Measurements from ENCODE around the gene ACTC1.

Gene ACTC1

DNA sequence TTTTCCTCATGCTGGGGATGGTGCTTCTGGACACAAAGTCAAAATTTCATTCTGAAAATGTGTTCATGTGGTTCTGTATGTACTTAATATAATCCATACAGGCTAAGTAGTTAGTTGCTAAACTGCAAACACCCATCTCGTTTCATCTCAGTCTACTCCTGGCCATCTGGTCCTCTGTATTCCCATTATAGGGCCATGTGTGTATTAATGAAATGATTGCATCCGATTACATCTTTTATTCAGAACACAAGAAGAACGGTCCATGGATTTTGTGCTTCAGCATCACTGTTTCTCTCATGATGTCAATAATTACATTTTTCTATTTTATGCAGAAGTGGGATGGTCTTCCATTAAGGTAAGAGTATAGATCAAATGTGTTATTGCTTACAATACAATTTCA is 34.4 kb downstream of the ACTC1 start:
- Histone ChIP-seq H2BK15ac (ENCODE audit: low read depth, poor library complexity, severe bottlenecking) (no peak overlapping the region), H3K36me3 (ENCODE audit: control insufficient read depth in 1 of 2, insufficient read depth in 2 of 2, low read depth in 1 of 2, low read length in 2 of 2) (no peaks in the 10 kb centered on the region), H2AK5ac (ENCODE audit: low read length, severe bottlenecking) (no peak overlapping the region), H2BK120ac (ENCODE audit: low read depth, low read length) (no peak overlapping the region), H3K14ac (ENCODE audit: low read length in 2 of 2) (no peak overlapping the region), H2BK5ac (ENCODE audit: low read depth, low read length, poor library complexity, severe bottlenecking) (no peak overlapping the region), H3K4me2 (ENCODE audit: low read length, poor library complexity, severe bottlenecking) (no peak overlapping the region), H4K8ac (ENCODE audit: low read length) (no peak overlapping the region), H2AFZ (ENCODE audit: low read depth, low read length) (no peak overlapping the region), H3K4me1 (ENCODE audit: control insufficient read depth, insufficient read depth, low read depth, low read length) (no peaks in the 10 kb centered on the region), H3K4me3 (ENCODE audit: insufficient read depth in 1 of 2, low read depth in 1 of 2, low read length in 2 of 2) (no peak overlapping the region), H3K9ac (ENCODE audit: low read length) (no peak overlapping the region), H3K27me3 (ENCODE audit: control insufficient read depth in 1 of 2, insufficient read depth in 1 of 2, low read length in 2 of 2) (peaks cover 30 to 48% of the 10 kb centered on the region in 2 experiments), H3K27ac (ENCODE audit: low read length, poor library complexity, severe bottlenecking) (no peak overlapping the region), H4K91ac (ENCODE audit: low read length) (no peak overlapping the region), H2BK12ac (ENCODE audit: low read length in 2 of 2) (no peak overlapping the region), H3K79me1 (replicated peaks; ENCODE audit: low read length, poor library complexity, severe bottlenecking) (no peaks in the 10 kb centered on the region), H3K23ac (ENCODE audit: low read length in 2 of 2) (no peak overlapping the region), H3K9me3 (ENCODE audit: control insufficient read depth, low read length) (no peaks in the 10 kb centered on the region), H3K18ac (ENCODE audit: low read depth in 1 of 2, low read length in 2 of 2) (no peak overlapping the region), H3K4ac (ENCODE audit: low read depth in 1 of 2, low read length in 2 of 2) (no peak overlapping the region)
- DNase-seq, result no peak
- WGBS, result no CpG with 5 or more reads among the region's 3 CpGs

DNA sequence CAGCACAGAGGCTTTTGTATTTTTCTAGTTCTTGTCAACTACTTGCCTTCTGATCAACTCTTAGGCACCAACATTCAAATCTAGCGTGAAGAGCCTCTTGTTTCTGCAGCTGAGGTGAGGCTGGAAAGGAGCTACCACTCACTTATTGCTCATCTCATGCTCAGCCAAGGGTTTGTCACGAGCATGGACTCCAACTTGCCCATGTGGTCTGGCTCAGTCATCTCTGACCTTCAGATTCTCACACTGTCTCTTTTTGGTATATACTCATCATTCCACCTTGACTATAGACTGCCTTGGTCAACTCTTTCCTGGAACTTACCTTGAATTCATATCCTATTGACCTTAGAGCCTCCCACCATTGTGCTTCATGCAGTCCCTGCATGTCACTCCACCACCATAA is 35.4 kb downstream of the ACTC1 start:
- Histone ChIP-seq H3K9ac (ENCODE audit: low read length) (no peak overlapping the region), H3K4ac (ENCODE audit: low read depth in 1 of 2, low read length in 2 of 2) (no peak overlapping the region), H3K4me3 (ENCODE audit: insufficient read depth in 1 of 2, low read depth in 1 of 2, low read length in 2 of 2) (no peak overlapping the region), H2BK15ac (ENCODE audit: low read depth, poor library complexity, severe bottlenecking) (no peak overlapping the region), H3K27me3 (ENCODE audit: control insufficient read depth in 1 of 2, insufficient read depth in 1 of 2, low read length in 2 of 2) (peaks cover 39 to 58% of the 10 kb centered on the region in 2 experiments), H3K23ac (ENCODE audit: low read length in 2 of 2) (no peak overlapping the region), H3K79me1 (replicated peaks; ENCODE audit: low read length, poor library complexity, severe bottlenecking) (no peaks in the 10 kb centered on the region), H3K18ac (ENCODE audit: low read depth in 1 of 2, low read length in 2 of 2) (no peak overlapping the region), H2AFZ (ENCODE audit: low read depth, low read length) (no peak overlapping the region), H2BK12ac (ENCODE audit: low read length in 2 of 2) (no peak overlapping the region), H3K27ac (ENCODE audit: low read length, poor library complexity, severe bottlenecking) (no peak overlapping the region), H2BK120ac (ENCODE audit: low read depth, low read length) (no peak overlapping the region), H3K4me1 (ENCODE audit: control insufficient read depth, insufficient read depth, low read depth, low read length) (peaks cover 2% of the 10 kb centered on the region), H4K8ac (ENCODE audit: low read length) (no peak overlapping the region), H2AK5ac (ENCODE audit: low read length, severe bottlenecking) (no peak overlapping the region), H3K9me3 (ENCODE audit: control insufficient read depth, low read length) (no peaks in the 10 kb centered on the region), H2BK5ac (ENCODE audit: low read depth, low read length, poor library complexity, severe bottlenecking) (no peak overlapping the region), H3K14ac (ENCODE audit: low read length in 2 of 2) (no peak overlapping the region), H4K91ac (ENCODE audit: low read length) (no peak overlapping the region), H3K4me2 (ENCODE audit: low read length, poor library complexity, severe bottlenecking) (no peak overlapping the region), H3K36me3 (ENCODE audit: control insufficient read depth in 1 of 2, insufficient read depth in 2 of 2, low read depth in 1 of 2, low read length in 2 of 2) (no peaks in the 10 kb centered on the region)
- 58% methylated on average over 2 of the region's 2 CpGs for WGBS
- DNase-seq, result no peak

DNA sequence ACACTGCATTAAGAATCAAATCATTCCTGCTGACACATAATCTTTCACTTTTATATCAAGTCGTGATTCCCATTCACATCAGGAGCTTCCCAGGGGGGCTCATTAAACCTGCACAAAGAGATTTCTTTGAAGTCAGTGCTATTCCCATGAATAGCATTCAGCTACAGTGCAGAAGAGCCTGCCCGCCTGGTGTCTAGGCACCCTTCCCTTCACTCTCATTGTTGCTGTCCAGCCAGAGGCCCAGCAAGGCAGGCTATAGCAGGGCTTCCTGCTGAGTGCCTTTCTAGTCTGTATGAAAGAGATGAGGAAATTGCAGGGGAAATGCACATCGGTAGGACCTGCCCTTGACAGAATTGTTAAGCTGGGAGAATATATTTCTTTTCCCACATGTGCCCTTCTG is 36.0 kb downstream of the ACTC1 start:
- Histone ChIP-seq H2BK15ac (ENCODE audit: low read depth, poor library complexity, severe bottlenecking) (no peak overlapping the region), H3K79me1 (replicated peaks; ENCODE audit: low read length, poor library complexity, severe bottlenecking) (no peaks in the 10 kb centered on the region), H4K91ac (ENCODE audit: low read length) (no peak overlapping the region)

DNA sequence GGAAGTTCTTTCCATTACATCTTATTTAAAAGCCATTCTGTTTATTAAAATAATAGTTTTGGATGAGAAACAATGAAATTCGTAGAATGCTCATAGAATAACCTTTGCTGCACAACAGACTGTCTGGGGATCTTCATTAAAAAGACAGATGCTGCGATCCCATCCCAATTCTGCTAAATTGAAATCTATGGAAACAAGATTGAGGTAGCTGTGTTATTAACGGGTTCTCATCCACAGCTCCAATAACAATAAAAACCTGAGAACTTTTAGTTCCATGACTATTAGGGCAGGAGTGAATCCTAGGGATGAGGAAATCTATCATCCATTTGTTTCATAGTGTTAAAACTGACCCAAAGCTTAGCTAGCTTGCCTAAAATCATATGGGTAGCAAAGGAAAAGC is 38.1 kb downstream of the ACTC1 start:
- H3K79me1 ChIP-seq (replicated peaks; ENCODE audit: low read length, poor library complexity, severe bottlenecking), result no peaks in the 10 kb centered on the region
- no peak overlapping the region for H3K9ac ChIP-seq (ENCODE audit: low read length)
- WGBS, result 75% methylated on average over 1 of the region's 3 CpGs
- H2BK15ac ChIP-seq (ENCODE audit: low read depth, poor library complexity, severe bottlenecking), result no peak overlapping the region
- no peak overlapping the region for H3K4me2 ChIP-seq (ENCODE audit: low read length, poor library complexity, severe bottlenecking)
- H3K18ac ChIP-seq (ENCODE audit: low read depth in 1 of 2, low read length in 2 of 2), result no peak overlapping the region
- H3K23ac ChIP-seq (ENCODE audit: low read length in 2 of 2), result no peak overlapping the region
- H2AK5ac ChIP-seq (ENCODE audit: low read length, severe bottlenecking), result no peak overlapping the region
- no peaks in the 10 kb centered on the region for H3K36me3 ChIP-seq (ENCODE audit: control insufficient read depth in 1 of 2, insufficient read depth in 2 of 2, low read depth in 1 of 2, low read length in 2 of 2)
- no peak overlapping the region for H3K4ac ChIP-seq (ENCODE audit: low read depth in 1 of 2, low read length in 2 of 2)
- no peak overlapping the region for H4K8ac ChIP-seq (ENCODE audit: low read length)
- no peak overlapping the region for H2BK5ac ChIP-seq (ENCODE audit: low read depth, low read length, poor library complexity, severe bottlenecking)
- H3K4me1 ChIP-seq (ENCODE audit: control insufficient read depth, insufficient read depth, low read depth, low read length), result peaks cover 10% of the 10 kb centered on the region
- no peak for DNase-seq
- H4K91ac ChIP-seq (ENCODE audit: low read length), result no peak overlapping the region
- H3K27ac ChIP-seq (ENCODE audit: low read length, poor library complexity, severe bottlenecking), result no peak overlapping the region
- H2BK12ac ChIP-seq (ENCODE audit: low read length in 2 of 2), result no peak overlapping the region
- H3K14ac ChIP-seq (ENCODE audit: low read length in 2 of 2), result no peak overlapping the region
- H3K27me3 ChIP-seq (ENCODE audit: control insufficient read depth in 1 of 2, insufficient read depth in 1 of 2, low read length in 2 of 2), result peaks cover 62 to 85% of the 10 kb centered on the region in 2 experiments
- H2BK120ac ChIP-seq (ENCODE audit: low read depth, low read length), result no peak overlapping the region
- H3K9me3 ChIP-seq (ENCODE audit: control insufficient read depth, low read length), result peaks cover 2% of the 10 kb centered on the region
- no peak overlapping the region for H3K4me3 ChIP-seq (ENCODE audit: insufficient read depth in 1 of 2, low read depth in 1 of 2, low read length in 2 of 2)
- no peak overlapping the region for H2AFZ ChIP-seq (ENCODE audit: low read depth, low read length)

More for the DNA sequence above, 36.0 kb downstream of the ACTC1 start:
- H3K4me1 ChIP-seq (ENCODE audit: control insufficient read depth, insufficient read depth, low read depth, low read length), result peaks cover 7% of the 10 kb centered on the region
- peaks cover 43 to 64% of the 10 kb centered on the region in 2 experiments for H3K27me3 ChIP-seq (ENCODE audit: control insufficient read depth in 1 of 2, insufficient read depth in 1 of 2, low read length in 2 of 2)
- DNase-seq, result no peak
- no peaks in the 10 kb centered on the region for H3K36me3 ChIP-seq (ENCODE audit: control insufficient read depth in 1 of 2, insufficient read depth in 2 of 2, low read depth in 1 of 2, low read length in 2 of 2)
- H2AK5ac ChIP-seq (ENCODE audit: low read length, severe bottlenecking), result no peak overlapping the region
- H2BK5ac ChIP-seq (ENCODE audit: low read depth, low read length, poor library complexity, severe bottlenecking), result no peak overlapping the region
- H3K14ac ChIP-seq (ENCODE audit: low read length in 2 of 2), result no peak overlapping the region
- no peak overlapping the region for H2BK12ac ChIP-seq (ENCODE audit: low read length in 2 of 2)
- H3K27ac ChIP-seq (ENCODE audit: low read length, poor library complexity, severe bottlenecking), result no peak overlapping the region
- H3K18ac ChIP-seq (ENCODE audit: low read depth in 1 of 2, low read length in 2 of 2), result no peak overlapping the region
- no peak overlapping the region for H3K4me3 ChIP-seq (ENCODE audit: insufficient read depth in 1 of 2, low read depth in 1 of 2, low read length in 2 of 2)
- WGBS, result 41% methylated on average over 3 of the region's 3 CpGs
- no peak overlapping the region for H3K9ac ChIP-seq (ENCODE audit: low read length)
- no peak overlapping the region for H2AFZ ChIP-seq (ENCODE audit: low read depth, low read length)
- no peak overlapping the region for H3K4me2 ChIP-seq (ENCODE audit: low read length, poor library complexity, severe bottlenecking)
- no peak overlapping the region for H3K23ac ChIP-seq (ENCODE audit: low read length in 2 of 2)
- H3K9me3 ChIP-seq (ENCODE audit: control insufficient read depth, low read length), result no peaks in the 10 kb centered on the region
- no peak overlapping the region for H2BK120ac ChIP-seq (ENCODE audit: low read depth, low read length)
- H4K8ac ChIP-seq (ENCODE audit: low read length), result no peak overlapping the region
- no peak overlapping the region for H3K4ac ChIP-seq (ENCODE audit: low read depth in 1 of 2, low read length in 2 of 2)

Data from mesenchymal stem cell (in vitro differentiated cells and primary cell).